HG03039 (cell line): ENCODE measurements around the gene FAM50A.

Experiments used
- ATAC-seq: cut with Tn5 transposase; IDR thresholded peaks from one replicate; pipeline ENCODE4 v1.9.1; 2021; ENCODE audit warnings: mild to moderate bottlenecking, moderate library complexity; ENCODE audit not compliant: unreplicated experiment

The FAM50A gene

GRCh38 chrX:154412468-154412867, 31.5 kb upstream of the FAM50A start:
- no peak for ATAC-seq

GRCh38 chrX:154413142-154413541, 30.8 kb upstream of the FAM50A start:
- no peak for ATAC-seq

- no peak for ATAC-seq
Observed at GRCh38 chrX:154417157-154417556, 26.8 kb upstream of the FAM50A start.

- no peak for ATAC-seq
Observed at GRCh38 chrX:154419189-154419588, 24.8 kb upstream of the FAM50A start.

GRCh38 chrX:154419688-154420401, 24.1 kb upstream of the FAM50A start:
- ATAC-seq = no peak

- no peak for ATAC-seq
Observed at GRCh38 chrX:154420402-154420756, 23.6 kb upstream of the FAM50A start.

GRCh38 chrX:154426916-154427770, 16.8 kb upstream of the FAM50A start:
- ATAC-seq = no peak

GRCh38 chrX:154428176-154429171, 15.5 kb upstream of the FAM50A start, which contains the start of gene ATP6AP1:
Gene ATP6AP1 (plus strand): TSS chrX:154428677. CDS start chrX:154428693, 16 bp downstream.
- peak; percentile 95 for ATAC-seq

GRCh38 chrX:154429711-154430110, 14.2 kb upstream of the FAM50A start:
- ATAC-seq = no peak

- no peak for ATAC-seq
Observed at GRCh38 chrX:154430479-154430878, 13.5 kb upstream of the FAM50A start.

- ATAC-seq = no peak
Observed at GRCh38 chrX:154430916-154431315, 13.0 kb upstream of the FAM50A start.

- ATAC-seq = no peak
Observed at GRCh38 chrX:154431341-154431740, 12.6 kb upstream of the FAM50A start.

- ATAC-seq = no peak
Observed at GRCh38 chrX:154432210-154432609, 11.7 kb upstream of the FAM50A start.

- no peak for ATAC-seq
Observed at GRCh38 chrX:154433605-154434004, 10.3 kb upstream of the FAM50A start.

- ATAC-seq = no peak
Observed at GRCh38 chrX:154434394-154435168, 9.4 kb upstream of the FAM50A start.

GRCh38 chrX:154435171-154435733, 8.7 kb upstream of the FAM50A start:
- ATAC-seq = no peak

- peak; percentile 42 for ATAC-seq
Observed at GRCh38 chrX:154436374-154436982, 7.5 kb upstream of the FAM50A start.

GRCh38 chrX:154436983-154437752, 6.8 kb upstream of the FAM50A start, which contains the start of gene GDI1:
Gene GDI1 (plus strand): TSS chrX:154437154. CDS start chrX:154437255, 101 bp downstream.
- ATAC-seq = peak; percentile 40
